HG02642 (cell line): ENCODE results near the gene TNFAIP8L1.
"Not testable (repeated sequence)": the region's sequence is repeated elsewhere in the genome, so short reads cannot be mapped to it uniquely, and the experiment has no call there.

Experiments
- ATAC-seq: cut with Tn5 transposase; IDR thresholded peaks from one replicate; pipeline ENCODE4 v1.9.1; 2021; ENCODE audit warnings: mild to moderate bottlenecking; ENCODE audit not compliant: unreplicated experiment, poor library complexity

TNFAIP8L1 gene

DNA sequence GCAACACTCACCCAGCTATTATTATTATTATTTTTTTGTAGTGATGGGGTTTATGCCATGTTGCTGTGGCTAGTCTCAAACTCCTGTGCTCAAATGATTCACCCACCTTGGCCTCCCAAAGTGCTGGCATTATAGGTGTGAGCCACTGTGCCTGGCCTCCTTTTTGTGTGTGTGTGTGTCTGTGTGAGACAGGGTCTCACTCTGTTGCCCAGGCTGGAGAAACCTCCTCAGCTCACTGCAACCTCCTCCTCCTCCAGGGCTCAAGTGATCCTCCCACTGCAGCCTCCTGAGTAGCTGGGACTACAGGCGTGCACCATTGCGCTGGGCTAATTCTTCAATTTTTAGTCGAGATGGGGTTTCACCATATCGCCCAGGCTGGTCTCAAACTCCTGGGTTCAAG, 34.4 kb downstream of the TNFAIP8L1 start:
- no peak for ATAC-seq

DNA sequence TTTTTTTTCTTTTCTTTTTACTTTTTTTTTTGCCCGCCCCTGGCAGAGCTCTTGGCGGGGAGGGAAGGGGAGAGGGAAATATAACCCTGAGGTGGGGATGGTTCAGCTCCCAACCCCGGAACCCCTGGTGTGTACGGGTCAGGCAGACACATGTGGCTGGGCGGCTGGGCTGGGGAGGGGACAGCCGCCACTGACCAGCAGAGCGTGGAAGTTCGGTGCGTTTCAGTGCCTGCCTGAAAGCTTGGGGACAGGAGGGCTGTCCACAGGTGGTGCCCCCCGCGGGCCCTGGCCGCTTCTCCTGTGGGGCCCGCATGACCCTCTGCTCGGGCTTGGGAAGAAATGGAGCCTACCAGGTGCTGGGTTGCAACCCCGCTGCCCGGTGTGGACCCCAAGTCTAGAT, 36.0 kb downstream of the TNFAIP8L1 start:
- ATAC-seq = no peak

DNA sequence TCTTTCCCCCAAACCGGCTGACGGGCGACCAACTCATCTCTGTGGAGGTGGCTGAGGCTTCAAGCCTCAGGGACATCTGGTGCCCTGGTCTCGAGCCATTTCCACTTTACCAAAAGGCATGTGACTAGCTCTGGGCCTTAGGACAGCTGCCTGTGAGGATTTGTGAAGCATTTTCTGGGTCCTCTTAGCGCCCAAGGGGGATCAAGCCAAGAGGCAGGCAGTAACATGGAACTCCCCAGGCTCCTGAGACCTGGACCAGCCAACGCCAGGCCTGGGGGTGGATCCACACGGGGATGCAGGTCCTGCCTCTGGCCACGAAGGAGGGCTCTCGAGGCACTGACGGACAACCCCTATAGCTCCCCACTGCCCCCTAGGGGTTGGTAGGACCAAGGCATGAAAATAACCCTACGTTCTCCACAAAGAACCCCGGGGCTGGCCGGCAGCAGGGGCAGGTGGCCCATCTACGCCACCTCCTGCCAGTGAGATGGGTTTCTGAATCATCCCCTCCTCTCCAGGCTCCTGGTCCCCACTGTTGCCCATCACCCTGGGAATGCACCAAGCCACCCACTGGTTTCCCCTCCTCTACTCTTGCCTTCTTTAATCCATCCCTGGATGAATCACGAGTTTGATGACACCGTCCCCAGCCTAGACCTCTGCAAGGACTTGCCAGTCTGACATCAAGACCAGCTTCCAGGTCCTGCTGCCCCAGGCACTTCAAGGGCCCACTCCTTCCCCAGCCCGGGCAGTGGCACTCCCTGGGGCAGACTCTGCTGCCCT, 37.8 kb downstream of the TNFAIP8L1 start:
- no peak for ATAC-seq

DNA sequence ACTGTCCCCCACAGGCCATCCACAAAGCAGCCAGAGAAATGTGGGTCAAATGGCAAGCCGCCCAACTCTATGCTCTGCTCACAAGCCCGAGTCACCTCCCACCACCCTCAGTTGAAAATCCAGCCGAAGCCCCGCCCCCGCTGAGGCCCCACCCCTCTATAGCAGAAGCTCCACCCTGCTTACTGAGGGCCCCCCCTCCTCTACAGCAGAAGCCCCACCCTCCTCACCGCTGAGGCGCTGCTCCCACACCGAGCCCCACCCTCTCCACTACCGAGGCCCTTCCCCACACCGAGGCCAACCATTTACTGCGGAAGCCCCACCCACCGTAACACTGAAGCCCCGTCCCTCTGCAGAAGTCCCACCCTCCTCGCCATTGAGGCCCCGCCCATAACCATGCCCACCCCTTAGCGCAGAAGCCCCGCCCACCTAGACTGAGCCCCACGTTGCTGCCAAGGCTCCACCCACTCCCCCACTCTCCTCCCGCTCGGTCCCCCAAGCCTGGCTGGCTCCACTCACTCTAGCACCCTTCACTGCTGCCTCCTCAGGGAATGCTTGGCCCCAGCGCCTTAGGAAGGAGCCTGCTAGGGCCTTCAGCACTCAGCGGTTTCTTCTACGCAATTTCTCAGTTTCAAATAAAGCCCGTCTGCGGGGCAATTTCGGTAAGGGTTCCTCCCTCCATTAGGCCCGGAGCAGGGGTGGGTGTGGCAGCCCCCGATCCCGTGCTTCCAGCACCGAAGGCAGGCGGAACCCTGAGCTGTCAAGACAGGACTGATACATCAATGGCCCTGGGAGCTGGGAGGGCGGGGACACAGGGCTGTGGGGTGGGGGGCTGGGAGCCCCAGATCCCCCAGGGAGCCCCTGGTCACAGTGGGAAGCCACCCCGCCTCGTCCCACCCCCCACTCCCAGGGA, 39.8 kb downstream of the TNFAIP8L1 start:
- no peak for ATAC-seq

DNA sequence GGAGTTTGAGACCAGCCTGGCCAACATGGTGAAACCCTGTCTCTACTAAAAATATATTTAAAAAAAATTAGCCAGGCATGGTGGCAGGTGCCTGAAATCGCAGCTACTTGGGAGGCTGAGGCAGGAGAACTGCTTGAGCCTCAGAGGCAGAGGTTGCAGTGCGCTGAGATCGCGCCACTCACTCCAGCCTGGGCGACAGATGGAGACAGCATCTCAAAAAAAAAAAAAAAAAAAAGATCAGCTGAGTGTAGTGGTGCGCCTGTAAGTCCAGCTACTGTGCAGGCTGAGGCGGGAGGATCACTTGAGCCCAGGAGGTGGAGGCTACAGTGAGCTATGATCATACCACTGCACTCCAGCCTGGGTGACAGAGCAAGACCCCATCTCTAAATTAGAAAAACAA, 40.7 kb downstream of the TNFAIP8L1 start:
- not testable (repeated sequence) for ATAC-seq

DNA sequence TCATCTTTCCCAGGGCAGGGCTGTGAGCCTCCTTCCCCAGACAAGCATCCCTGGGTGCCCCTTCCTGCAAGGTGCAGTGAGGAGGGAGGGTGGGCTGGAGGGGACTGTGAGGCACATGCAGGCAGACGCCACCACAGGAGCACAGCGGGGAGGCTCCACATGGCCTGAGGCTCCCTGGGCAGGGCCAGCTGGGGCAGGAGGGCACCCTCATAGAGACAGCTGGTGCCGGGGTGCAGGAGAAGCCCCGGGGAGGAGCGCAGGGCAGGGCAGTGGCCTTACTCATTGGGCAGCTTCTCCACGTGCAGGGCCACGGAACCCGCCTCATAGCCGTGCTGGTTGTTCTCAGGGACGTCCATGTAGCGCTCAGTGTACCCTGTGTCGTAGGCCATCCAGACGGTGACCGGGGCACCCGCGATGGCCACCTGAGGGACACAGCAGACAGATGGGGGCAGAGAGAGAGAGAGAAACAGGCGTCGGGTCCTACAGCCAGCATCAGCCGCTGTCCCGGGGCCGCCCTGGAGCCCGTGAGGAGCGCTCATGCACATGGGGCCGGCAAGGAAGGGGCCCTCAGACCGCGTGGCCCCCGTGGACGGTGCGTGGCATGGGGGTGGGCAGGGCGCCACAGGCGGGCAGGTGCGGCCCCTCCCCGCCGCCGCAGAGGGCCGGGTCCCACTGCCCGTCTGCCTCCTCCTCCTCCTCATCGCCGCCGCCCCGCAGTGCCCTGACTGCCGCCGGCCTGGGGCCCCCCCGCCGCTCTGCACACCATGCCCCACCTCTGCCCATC, 43.3 kb downstream of the TNFAIP8L1 start:
- no peak for ATAC-seq

DNA sequence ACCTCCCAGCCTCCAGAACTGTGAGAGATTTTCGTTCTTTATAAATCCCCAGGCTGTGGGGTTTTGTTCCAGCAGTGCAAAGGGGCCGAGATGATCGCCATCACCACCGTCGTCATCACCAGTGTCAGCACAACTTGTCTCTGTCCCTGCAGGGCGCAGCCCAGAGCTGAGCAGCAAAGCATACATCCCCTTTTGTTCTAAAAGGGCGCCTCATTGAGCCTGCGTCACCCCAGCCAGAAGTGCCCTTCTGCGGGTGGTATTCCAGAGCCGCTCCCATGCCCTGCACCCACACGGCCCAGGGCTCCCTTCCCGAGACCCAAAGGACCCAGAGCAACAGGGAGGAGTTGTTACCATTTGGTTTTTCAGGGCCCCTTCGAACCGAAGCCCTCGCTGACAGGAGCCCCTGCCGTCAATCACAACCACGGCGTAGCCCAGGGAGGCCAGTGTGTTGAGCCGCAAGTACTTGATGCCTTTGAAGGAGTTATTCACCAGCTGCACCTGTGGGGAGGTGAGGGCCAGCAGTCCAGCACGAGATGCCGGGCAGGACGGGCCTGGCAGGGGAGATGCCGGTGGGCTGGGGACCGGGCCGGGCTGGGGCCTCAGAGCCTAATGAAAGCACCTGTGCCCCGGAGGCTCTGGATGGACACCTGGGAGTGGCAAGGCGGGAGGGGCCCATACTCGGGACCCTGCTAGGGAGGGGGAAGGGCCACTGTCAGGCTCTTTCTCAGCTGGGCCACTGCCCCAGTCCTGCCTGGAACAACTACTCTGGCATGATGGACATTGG, 45.2 kb downstream of the TNFAIP8L1 start:
- no peak for ATAC-seq

DNA sequence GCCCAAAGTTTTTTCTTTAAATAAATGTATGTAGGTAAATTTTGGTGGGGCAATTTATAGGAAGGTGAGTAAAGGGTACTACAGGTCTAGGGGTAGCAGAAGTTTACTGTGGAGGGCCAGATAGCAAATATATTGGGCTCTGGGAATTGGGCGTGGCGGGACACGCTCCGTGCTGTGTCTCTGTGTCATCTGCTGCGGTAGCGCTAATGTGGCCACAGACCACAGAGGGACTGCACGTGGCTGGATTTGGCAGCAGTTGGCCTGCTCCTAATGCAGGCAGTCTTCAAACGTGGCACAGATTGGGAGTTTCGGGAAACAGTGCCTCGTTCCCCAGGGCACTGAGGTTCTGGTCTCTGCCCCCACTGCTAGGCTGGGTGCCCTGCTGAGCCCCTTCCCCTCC, 47.4 kb downstream of the TNFAIP8L1 start:
- no peak for ATAC-seq

DNA sequence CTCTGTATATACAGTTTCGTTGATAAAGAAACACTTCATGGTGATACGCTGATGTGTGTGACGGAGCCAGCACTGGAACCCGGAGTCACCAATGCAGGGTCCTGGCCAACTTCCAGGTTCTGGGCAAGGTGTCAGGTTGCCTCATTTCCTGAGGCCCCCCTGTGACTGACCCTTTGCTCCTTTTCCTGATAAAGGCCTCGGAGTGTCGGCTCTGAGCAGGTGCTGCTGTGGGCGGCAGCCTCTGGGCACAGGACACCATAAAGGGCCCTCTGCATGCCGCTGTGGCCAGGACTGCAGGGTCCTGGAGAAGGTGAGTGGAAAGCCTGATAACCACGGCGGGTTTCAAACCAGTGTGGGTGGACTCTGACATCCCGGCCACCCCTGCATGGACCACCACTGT, 48.1 kb downstream of the TNFAIP8L1 start:
- no peak for ATAC-seq

DNA sequence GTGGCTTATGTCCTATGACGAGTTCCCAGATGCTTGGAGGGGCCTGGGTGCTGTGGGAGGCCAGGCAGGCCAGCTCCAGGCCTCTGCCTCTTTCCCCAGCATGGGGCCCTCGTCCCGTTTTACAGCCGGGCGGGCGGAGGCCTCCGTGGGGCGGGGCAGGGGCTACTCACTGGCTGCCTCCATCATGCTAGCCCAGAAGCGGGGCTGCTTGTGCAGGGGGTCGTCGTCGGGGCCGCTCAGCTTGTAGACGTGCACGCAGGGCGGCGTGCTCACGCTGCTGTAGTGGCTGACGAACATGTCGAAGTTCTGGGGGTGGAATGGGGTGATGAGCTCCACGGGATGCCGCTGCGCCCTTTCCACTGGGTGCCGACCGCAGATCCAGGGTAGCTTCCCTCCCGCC, 49.3 kb downstream of the TNFAIP8L1 start:
- no peak for ATAC-seq

DNA sequence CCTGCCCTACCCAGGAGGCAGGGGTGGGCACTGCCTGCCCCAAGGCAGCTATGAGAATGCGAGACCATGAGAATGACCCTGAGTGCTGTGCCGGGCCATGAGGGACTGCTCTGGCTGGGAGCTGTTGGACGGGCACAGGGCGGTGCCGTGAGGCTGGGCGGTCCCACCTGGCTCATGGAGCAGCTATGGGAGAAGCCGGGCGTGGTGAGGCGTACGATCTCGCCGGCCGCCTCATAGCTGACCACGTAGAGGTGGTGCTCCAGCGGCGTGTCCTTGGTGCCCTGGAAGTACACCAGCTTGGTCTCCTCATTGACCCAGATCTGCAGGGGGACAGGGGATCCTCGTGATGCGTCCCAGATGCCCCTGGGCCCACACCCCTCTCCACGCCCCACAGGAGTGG, 50.1 kb downstream of the TNFAIP8L1 start:
- no peak for ATAC-seq

DNA sequence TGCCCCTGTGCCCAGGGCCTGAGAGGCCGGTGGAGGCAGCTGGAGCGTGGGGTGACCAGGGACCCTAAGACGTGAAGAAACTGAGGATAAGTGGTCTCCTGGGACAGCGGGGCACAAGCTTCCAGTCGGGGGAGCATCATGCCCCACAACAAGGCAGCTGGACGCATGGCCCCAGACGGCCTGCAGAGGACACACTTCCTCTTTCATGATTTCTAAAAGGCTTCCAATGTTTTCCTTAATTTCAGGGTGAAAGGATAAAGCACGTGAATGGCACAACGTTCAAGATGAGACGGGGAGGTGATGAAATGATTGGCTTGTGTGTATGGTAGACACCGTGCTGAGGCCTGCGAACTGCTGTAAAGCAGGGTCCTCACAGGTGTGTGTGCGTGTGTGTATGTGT, 51.0 kb downstream of the TNFAIP8L1 start:
- ATAC-seq = no peak

DNA sequence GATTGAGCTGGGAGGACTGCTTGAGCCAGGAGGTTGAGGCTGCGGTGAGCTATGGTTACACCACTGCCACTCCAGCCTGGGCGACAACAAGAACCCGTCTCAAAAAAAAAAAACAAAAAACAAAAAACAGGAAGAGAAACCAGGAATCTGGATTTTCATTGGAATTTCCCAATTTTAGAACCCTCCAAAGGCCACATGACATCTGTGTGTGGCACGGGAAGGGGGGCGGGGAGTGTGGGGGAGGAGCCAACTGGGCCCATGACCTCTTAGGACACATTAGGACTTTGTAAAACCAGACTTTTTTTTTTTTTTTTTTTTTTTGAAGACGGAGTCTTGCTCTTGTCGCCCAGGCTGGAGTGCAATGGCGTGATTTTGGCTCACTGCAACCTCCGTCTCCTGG, 52.1 kb downstream of the TNFAIP8L1 start:
- no peak for ATAC-seq

DNA sequence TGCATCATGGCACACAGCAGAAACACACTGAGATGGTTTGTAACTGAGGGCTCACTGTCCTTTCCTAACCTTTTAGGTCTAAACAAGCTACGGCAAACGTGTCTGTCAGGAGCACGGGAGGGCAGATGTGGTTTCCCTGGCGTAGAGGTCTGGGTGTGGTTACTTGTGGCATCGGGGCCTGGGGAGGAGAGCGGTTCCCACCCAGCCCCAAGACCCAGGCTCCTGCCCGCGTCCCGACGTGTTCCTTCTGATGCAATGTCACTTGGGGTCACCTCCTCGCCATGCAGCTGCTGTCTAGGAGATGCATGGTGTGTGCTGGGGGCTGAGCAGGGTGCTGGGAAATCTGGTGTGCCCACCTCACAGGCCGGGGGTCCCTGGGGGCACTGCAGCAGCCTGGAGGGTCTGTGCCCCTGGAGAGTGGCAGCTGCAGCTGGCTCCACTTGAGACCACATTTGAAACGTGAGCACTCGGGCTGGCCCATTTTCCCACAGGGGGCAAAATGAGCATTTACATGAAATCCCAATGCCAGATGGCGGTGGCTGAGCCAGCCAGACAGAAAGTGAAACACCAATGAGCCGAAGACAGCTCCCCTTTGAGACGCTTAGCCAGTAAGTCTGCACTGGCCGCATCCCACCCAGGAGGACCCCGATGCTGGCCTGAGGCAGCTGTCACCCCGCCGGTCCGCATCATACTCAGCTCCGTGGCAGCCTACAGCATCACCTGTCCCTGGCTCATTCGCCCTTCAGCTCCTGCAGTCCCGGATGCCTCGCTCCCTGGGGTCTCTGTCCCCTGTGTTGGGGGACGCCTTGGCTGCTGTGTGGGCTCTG, 53.1 kb downstream of the TNFAIP8L1 start:
- ATAC-seq = no peak

DNA sequence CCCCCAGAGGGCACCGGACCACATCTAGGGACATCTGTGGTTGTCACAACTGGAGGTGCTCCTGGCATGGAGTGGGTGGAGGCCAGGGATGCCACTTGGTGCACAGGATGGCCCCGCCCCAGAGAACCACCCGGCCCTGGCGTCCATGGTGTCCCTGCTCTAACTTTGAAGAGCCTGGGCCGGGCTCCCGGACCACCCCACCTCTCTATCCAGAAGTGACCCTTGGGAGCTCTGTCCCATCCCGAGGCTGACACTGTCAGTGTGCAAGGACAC, 53.7 kb downstream of the TNFAIP8L1 start:
- no peak for ATAC-seq

DNA sequence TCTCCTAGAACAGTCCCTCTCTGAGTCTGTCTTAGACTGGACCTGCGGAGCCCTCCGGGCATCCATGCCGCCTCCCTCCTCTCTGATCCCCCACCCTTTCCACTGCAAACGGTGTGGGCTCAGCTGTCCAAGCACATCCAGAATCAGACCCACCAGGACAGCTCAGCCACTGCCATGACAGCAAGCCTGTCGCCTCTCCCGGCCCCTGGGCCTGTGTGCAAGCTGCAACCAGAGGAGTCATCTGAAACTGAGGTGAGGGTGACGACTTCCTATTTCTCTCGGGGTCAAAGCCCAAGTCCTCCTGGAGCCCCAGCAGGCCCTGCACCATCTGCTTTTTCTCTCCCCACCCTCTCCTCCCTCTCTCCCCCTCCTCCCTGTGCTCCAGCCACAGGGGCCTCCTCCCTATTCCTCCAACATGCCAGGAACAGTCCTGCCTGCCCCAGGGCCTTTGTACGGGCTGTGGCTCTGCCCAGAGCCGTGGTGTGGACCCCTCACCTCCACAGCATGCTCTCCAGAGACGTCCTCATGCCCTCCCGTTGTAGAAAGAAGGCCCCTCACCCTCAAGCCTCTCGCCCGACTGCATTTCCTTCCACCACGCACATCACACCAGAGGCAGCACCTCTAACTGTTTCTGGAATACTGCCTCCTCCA, 54.3 kb downstream of the TNFAIP8L1 start:
- no peak for ATAC-seq

DNA sequence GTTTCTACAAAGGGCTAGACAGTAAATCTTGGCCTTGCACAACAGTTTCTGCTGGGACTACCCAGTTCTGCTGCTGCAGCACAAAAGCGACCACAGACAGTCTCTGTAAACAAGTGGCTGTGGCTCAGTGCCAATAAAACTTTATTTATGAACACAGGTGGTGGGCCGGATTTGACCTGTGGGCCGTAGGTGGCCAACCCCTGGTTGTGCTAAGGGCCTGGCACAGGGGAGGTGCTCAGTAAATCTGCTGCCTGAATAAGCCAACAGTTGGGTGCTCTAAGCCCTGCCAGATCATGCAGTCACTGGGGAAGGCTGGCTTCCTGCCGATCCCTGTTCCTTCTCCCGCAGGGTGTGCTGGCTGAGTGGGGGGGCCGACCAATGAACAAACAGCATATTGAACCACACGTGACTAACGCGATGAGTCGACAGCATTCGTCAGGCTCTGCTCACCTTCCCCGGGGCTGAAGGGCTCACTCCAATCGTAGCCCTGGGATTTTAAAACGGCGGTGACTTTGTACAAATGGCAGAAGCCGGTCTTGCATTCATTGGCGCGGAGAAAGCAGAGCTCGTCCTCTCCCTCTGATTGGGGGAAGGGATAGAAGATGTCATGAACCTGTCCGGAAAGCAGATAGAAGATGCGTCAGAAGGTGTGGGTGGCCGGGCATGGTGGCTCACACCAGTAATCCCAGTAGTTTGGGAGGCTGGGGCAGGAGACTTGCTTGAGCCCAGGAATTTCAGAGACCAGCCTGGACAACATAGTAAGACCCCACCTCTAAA, 55.1 kb downstream of the TNFAIP8L1 start:
- ATAC-seq = no peak

DNA sequence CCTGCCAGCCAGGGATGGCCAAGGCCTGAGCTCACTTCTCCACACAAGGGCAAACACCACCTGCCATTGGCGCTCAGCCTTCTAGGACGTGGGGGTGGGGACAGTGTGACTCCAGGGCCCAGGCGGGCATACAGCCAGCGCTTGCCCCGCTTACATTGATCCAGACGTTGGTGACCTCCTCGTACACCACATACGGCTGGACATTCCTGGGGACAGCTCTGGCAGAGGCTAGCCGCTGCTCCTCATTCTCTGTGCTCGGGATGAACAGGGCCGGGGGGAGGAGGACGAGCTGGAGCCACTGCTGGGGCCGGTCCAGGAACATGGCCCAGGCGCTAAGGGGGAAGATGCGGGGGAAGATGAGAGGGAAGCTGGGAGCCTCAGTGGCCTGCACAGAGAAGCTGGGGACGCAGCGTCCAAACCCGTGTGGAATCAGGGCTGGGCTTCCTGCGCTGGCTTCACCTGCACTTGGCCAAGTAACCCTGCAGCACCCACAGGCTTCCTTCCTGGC, 56.0 kb downstream of the TNFAIP8L1 start:
- no peak for ATAC-seq
